Aorta (tissue), 5 donors: Measurements from ENCODE around the gene VPS16. TPM values are rescaled to one million over a fixed set of nuclear protein-coding genes. Genes with fewer than 3 reads are reported as not detected.

Experiments used
- ATAC-seq: fragments of 200-7000 bp; cut with Tn5 transposase; one replicate; pipeline ENCODE4 v1.9.1; 2022; ENCODE audit warnings: moderate library complexity; ENCODE audit not compliant: low FRiP score
- DNase-seq, 2 donors: peaks; one replicate each; pipeline ENCODE4 v3.0.0-alpha.2; 2020
- H3K27ac ChIP-seq, 2 donors: one replicate each; pipeline ENCODE4 v1.5.1; 2013; ENCODE audit warnings: low read length in 2 of 2, mild to moderate bottlenecking in 2 of 2, moderate library complexity in 2 of 2, control low read depth in 1 of 2, inconsistent platforms in 1 of 2, low read depth in 1 of 2
- H3K27me3 ChIP-seq, 2 donors: one replicate each; pipeline ENCODE4 v1.6.1; 2013; ENCODE audit warnings: control low read depth in 1 of 2, low read length in 1 of 2, mild to moderate bottlenecking in 1 of 2, moderate library complexity in 1 of 2; ENCODE audit not compliant: insufficient read depth in 2 of 2, control insufficient read depth in 1 of 2
- H3K36me3 ChIP-seq, 2 donors: one replicate each; pipeline ENCODE4 v1.6.1; 2013; ENCODE audit warnings: control low read depth in 1 of 2, low read length in 1 of 2, mild to moderate bottlenecking in 1 of 2; ENCODE audit not compliant: insufficient read depth in 2 of 2, control insufficient read depth in 1 of 2
- H3K4me1 ChIP-seq, 2 donors: one replicate each; pipeline ENCODE4 v1.6.1; 2013; ENCODE audit warnings: low read length in 2 of 2, control low read depth in 1 of 2, mild to moderate bottlenecking in 1 of 2, moderate library complexity in 1 of 2; ENCODE audit not compliant: insufficient read depth in 2 of 2, control insufficient read depth in 1 of 2
- H3K4me3 ChIP-seq, 2 donors: one replicate each; pipeline ENCODE4 v1.5.1; 2013; ENCODE audit warnings: low read length in 2 of 2, control low read depth in 1 of 2, mild to moderate bottlenecking in 1 of 2
- H3K9me3 ChIP-seq: one replicate; pipeline ENCODE4 v1.6.1; 2013; ENCODE audit warnings: mild to moderate bottlenecking, low read length; ENCODE audit not compliant: control insufficient read depth
- WGBS, 2 donors: extraction: QIAGEN DNeasy Blood & Tissue Kit; methylation state at CpG; one replicate each; pipeline ENCODE4 v1.1.7; 2013; 5-methylcytosine and 5-hydroxymethylcytosine counted together
- intact Hi-C, 2 donors: fragments of 100-400 bp; cut with DNase I; formaldehyde crosslinking; loops; one replicate each; pipeline versions ENCODE4 v1.14.2 to v1.15.0; 2022
- polyA plus RNA-seq, 2 donors: library from polyadenylated mRNA; stranded (reverse); fragments of 200-250 nt; gene quantifications; one replicate each; pipeline ENCODE4 v1.2.3, GENCODE V29; 2013
- total RNA-seq, 2 donors: library from RNA; stranded (reverse); fragmentation: NEBNext Ultra II Directional; extraction: Animal tissue kit (Norgen Biotek cat#: 25700); gene quantifications; one replicate each; pipeline ENCODE4 v1.2.1, GENCODE V29; 2021
- donor health status: healthy with polysubstance abuse.
- donor health status: Bipolar disorder and iron deficiency.
- donor health status: DM: no; HTN: no; CAD: no.
- donor health status: DM: no; HTN: no; CAD: no.
- donor health status: DM: yes; HTN: yes; CAD: no.

VPS16 gene
- total and polyA plus RNA-seq, 4 donors: 9.1 to 102 (median 40.3) TPM

GRCh38 chr20:2815242-2815900 lies 25.2 kb upstream of the VPS16 start:
- Histone ChIP-seq H3K4me1 (no peaks in the 10 kb centered on the region), H3K27ac (no peak overlapping the region), H3K36me3 (no peaks in the 10 kb centered on the region), H3K4me3 (no peak overlapping the region), H3K9me3 (no peaks in the 10 kb centered on the region), H3K27me3 (peaks cover 0 to 3% of the 10 kb centered on the region in 2 donors)
- DNase-seq (no peak), ATAC-seq (no peak)
- 91 to 95% methylated on average over 8 of the region's 8 CpGs for WGBS, 2 donors
- intact Hi-C loops: no loop called here

- H3K4me3 ChIP-seq: no peak within 1 kb of the TSS
- no peaks in the 10 kb centered on the region for H3K36me3 ChIP-seq
- no peaks in the 10 kb centered on the region for H3K4me1 ChIP-seq
- WGBS, 2 donors: 77 to 81% methylated on average over 10 of the region's 10 CpGs
- intact Hi-C loops: no loop called here
- ATAC-seq: no peak
- H3K27ac ChIP-seq: no peak within 1 kb of the TSS
- H3K9me3 ChIP-seq: no peaks in the 10 kb centered on the region
- DNase-seq: no peak
- H3K27me3 ChIP-seq: peaks cover 0 to 3% of the 10 kb centered on the region in 2 donors
These were observed 24.4 kb upstream of the VPS16 start, which contains the start of gene TMEM239 for GRCh38 chr20:2816030-2816582. Gene TMEM239, plus strand, starts transcription at chr20:2816364. Its CDS starts 191 bp downstream, at chr20:2816555.

GRCh38 chr20:2816583-2817340 lies 23.8 kb upstream of the VPS16 start:
- ATAC-seq (no peak), DNase-seq (no peak)
- H3K4me1 ChIP-seq: no peaks in the 10 kb centered on the region
- peaks cover 0 to 3% of the 10 kb centered on the region in 2 donors for H3K27me3 ChIP-seq
- H3K9me3 ChIP-seq: no peaks in the 10 kb centered on the region
- H3K27ac ChIP-seq: no peak overlapping the region
- no peak overlapping the region for H3K4me3 ChIP-seq
- WGBS, 2 donors: 82 to 86% methylated on average over 18 to 20 of the region's 20 CpGs
- no peaks in the 10 kb centered on the region for H3K36me3 ChIP-seq
- intact Hi-C loops: no loop called here

- Histone ChIP-seq H3K4me1 (no peaks in the 10 kb centered on the region), H3K36me3 (no peaks in the 10 kb centered on the region), H3K4me3 (no peak overlapping the region), H3K9me3 (no peaks in the 10 kb centered on the region), H3K27me3 (peaks cover 0 to 3% of the 10 kb centered on the region in 2 donors), H3K27ac (no peak overlapping the region)
- WGBS, 2 donors: 99 to 100% methylated on average over 2 of the region's 2 CpGs
- ATAC-seq: no peak
- intact Hi-C loops: no loop called here
- DNase-seq: no peak
These were observed 23.2 kb upstream of the VPS16 start for GRCh38 chr20:2817341-2817726.

- Histone ChIP-seq H3K27ac (no peak overlapping the region), H3K4me1 (no peaks in the 10 kb centered on the region), H3K9me3 (no peaks in the 10 kb centered on the region), H3K36me3 (no peaks in the 10 kb centered on the region), H3K4me3 (no peak overlapping the region), H3K27me3 (peaks cover 0 to 3% of the 10 kb centered on the region in 2 donors)
- DNase-seq (peak in 1 of 2 donors; percentile 14), ATAC-seq (no peak)
- intact Hi-C loops: no loop called here
- WGBS, 2 donors: 91 to 94% methylated on average over 7 of the region's 7 CpGs
These were observed 22.5 kb upstream of the VPS16 start for GRCh38 chr20:2817891-2818595.

GRCh38 chr20:2820084-2820895 lies 20.3 kb upstream of the VPS16 start:
- intact Hi-C loops: no loop called here
- Histone ChIP-seq H3K27me3 (peaks cover 0 to 3% of the 10 kb centered on the region in 2 donors), H3K36me3 (no peaks in the 10 kb centered on the region), H3K4me1 (no peaks in the 10 kb centered on the region), H3K27ac (no peak overlapping the region), H3K4me3 (no peak overlapping the region), H3K9me3 (no peaks in the 10 kb centered on the region)
- ATAC-seq (no peak), DNase-seq (no peak)
- 10 to 13% methylated on average over 32 of the region's 32 CpGs for whole genome bisulfite sequencing, 2 donors

GRCh38 chr20:2820896-2821869 lies 19.4 kb upstream of the VPS16 start:
- Histone ChIP-seq H3K36me3 (no peaks in the 10 kb centered on the region), H3K4me1 (no peaks in the 10 kb centered on the region), H3K27me3 (peaks cover 0 to 3% of the 10 kb centered on the region in 2 donors), H3K27ac (no peak overlapping the region), H3K4me3 (no peak overlapping the region), H3K9me3 (no peaks in the 10 kb centered on the region)
- peak in 1 of 2 donors; percentile 75 for DNase-seq
- peak; percentile 56 for ATAC-seq
- WGBS, 2 donors: 5 to 11% methylated on average over 66 to 68 of the region's 68 CpGs
- intact Hi-C loops: no loop called here
